ENCODE data around the gene NIPBL.

NIPBL gene

GRCh38 chr5:36957953-36958537 is 81.5 kb downstream of the NIPBL start:
- DNase-seq (ENCODE audit: low read depth): no peak
- TF ChIP-seq CTCF (IDR thresholded peaks at IDR 0.05; ENCODE audit: low read length, missing control alignments): no peak
- no peak overlapping the region for H3K4me3 ChIP-seq (replicated peaks; ENCODE audit: low read depth, low read length)

- no peak overlapping the region for H3K4me3 ChIP-seq (replicated peaks; ENCODE audit: low read depth, low read length)
- no peak for TF ChIP-seq CTCF (IDR thresholded peaks at IDR 0.05; ENCODE audit: low read length, missing control alignments)
- no peak for DNase-seq (ENCODE audit: low read depth)
Observed at GRCh38 chr5:36958612-36959011, 82.0 kb downstream of the NIPBL start.

GRCh38 chr5:36965179-36965578 is 88.6 kb downstream of the NIPBL start:
- H3K4me3 ChIP-seq (replicated peaks; ENCODE audit: low read depth, low read length): no peak overlapping the region
- DNase-seq (ENCODE audit: low read depth): no peak
- TF ChIP-seq CTCF (IDR thresholded peaks at IDR 0.05; ENCODE audit: low read length, missing control alignments): no peak

- DNase-seq (ENCODE audit: low read depth): no peak
- no peak for TF ChIP-seq CTCF (IDR thresholded peaks at IDR 0.05; ENCODE audit: low read length, missing control alignments)
- no peak overlapping the region for H3K4me3 ChIP-seq (replicated peaks; ENCODE audit: low read depth, low read length)
Observed at GRCh38 chr5:36969700-36970395, 93.3 kb downstream of the NIPBL start.

GRCh38 chr5:36978196-36978595 is 101.6 kb downstream of the NIPBL start:
- DNase-seq (ENCODE audit: low read depth): no peak
- no peak overlapping the region for H3K4me3 ChIP-seq (replicated peaks; ENCODE audit: low read depth, low read length)
- TF ChIP-seq CTCF (IDR thresholded peaks at IDR 0.05; ENCODE audit: low read length, missing control alignments): no peak

GRCh38 chr5:36982146-36982545 is 105.6 kb downstream of the NIPBL start:
- no peak for TF ChIP-seq CTCF (IDR thresholded peaks at IDR 0.05; ENCODE audit: low read length, missing control alignments)
- peak; percentile 4 for DNase-seq (ENCODE audit: low read depth)

GRCh38 chr5:36985387-36985786 is 108.8 kb downstream of the NIPBL start:
- TF ChIP-seq CTCF (IDR thresholded peaks at IDR 0.05; ENCODE audit: low read length, missing control alignments): no peak
- no peak for DNase-seq (ENCODE audit: low read depth)

More at GRCh38 chr5:36982146-36982545, 105.6 kb downstream of the NIPBL start:
- no peak overlapping the region for H3K4me3 ChIP-seq (replicated peaks; ENCODE audit: low read depth, low read length)

More at GRCh38 chr5:36985387-36985786, 108.8 kb downstream of the NIPBL start:
- no peak overlapping the region for H3K4me3 ChIP-seq (replicated peaks; ENCODE audit: low read depth, low read length)

Data from fibroblast of pulmonary artery (primary cell).